BLaER1 treated with 17β-estradiol and CSF1 and Interleukin-3, amounts not matched to agents 10 nM and 100 nM (cell line): ENCODE results near the gene VPS8.

Experiments used
- H3K27ac ChIP-seq, 11 experiments: shearing (Covaris generic); formaldehyde crosslinking; 2 replicates each; pipeline ENCODE4 v1.8.1; 2022
- H3K27me3 ChIP-seq, 11 experiments: shearing (Covaris generic); formaldehyde crosslinking; 2 replicates each; pipeline ENCODE4 v1.8.1; 2022
- H3K36me3 ChIP-seq, 11 experiments: shearing (Covaris generic); formaldehyde crosslinking; 2 replicates each; pipeline ENCODE4 v1.8.1; 2022
- H3K4me1 ChIP-seq, 10 experiments: shearing (Covaris generic); formaldehyde crosslinking; 2 replicates each; pipeline ENCODE4 v1.8.1; 2022
- H3K4me2 ChIP-seq, 11 experiments: shearing (Covaris generic); formaldehyde crosslinking; 2 replicates each; pipeline ENCODE4 v1.8.1; 2022
- H3K4me3 ChIP-seq, 10 experiments: shearing (Covaris generic); formaldehyde crosslinking; 2 replicates each; pipeline ENCODE4 v1.8.1; 2022
- H3K9ac ChIP-seq, 11 experiments: shearing (Covaris generic); formaldehyde crosslinking; 2 replicates each; pipeline ENCODE4 v1.8.1; 2022
- H3K9me3 ChIP-seq, 11 experiments: shearing (Covaris generic); formaldehyde crosslinking; replicated peaks in 1 of 11; 2 replicates each; pipeline ENCODE4 v1.8.1; 2022
- H4K20me1 ChIP-seq, 11 experiments: shearing (Covaris generic); formaldehyde crosslinking; 2 replicates each; pipeline ENCODE4 v1.8.1; 2022
- Cebpa-rat ChIP-seq, 11 experiments: shearing (Covaris generic); IDR thresholded peaks; 2 replicates each; pipeline ENCODE4 v1.8.1; 2022

VPS8 gene

GRCh38 chr3:184823990-184824389 lies 12.0 kb downstream of the VPS8 start:
- Histone ChIP-seq H3K4me1 (peaks cover 0 to 24% (median 8%) of the 10 kb centered on the region in 10 experiments; a peak in 12 of 20 replicates), H3K27ac (no peak overlapping the region), H3K9ac (no peak overlapping the region), H3K36me3 (peaks cover 0 to 68% (median 21%) of the 10 kb centered on the region in 11 experiments; a peak in 16 of 22 replicates), H4K20me1 (peaks cover 0 to 93% (median 0%) of the 10 kb centered on the region in 11 experiments; a peak in 4 of 22 replicates), H3K4me2 (no peak overlapping the region), H3K9me3 (no peaks in the 10 kb centered on the region), H3K27me3 (no peaks in the 10 kb centered on the region), H3K4me3 (no peak overlapping the region)
- no peak for TF ChIP-seq Cebpa-rat (IDR thresholded peaks at IDR 0.05)

GRCh38 chr3:184825121-184825820 lies 13.3 kb downstream of the VPS8 start:
- H3K9ac ChIP-seq = no peak overlapping the region
- H3K4me3 ChIP-seq = no peak overlapping the region
- TF ChIP-seq Cebpa-rat (IDR thresholded peaks at IDR 0.05) = no peak
- H3K4me1 ChIP-seq = peaks cover 0 to 16% (median 7%) of the 10 kb centered on the region in 10 experiments; a peak in 12 of 20 replicates
- peaks cover 4 to 75% (median 31%) of the 10 kb centered on the region in 11 experiments; a peak in 18 of 22 replicates for H3K36me3 ChIP-seq
- no peaks in the 10 kb centered on the region for H3K27me3 ChIP-seq
- no peak overlapping the region for H3K4me2 ChIP-seq
- H3K27ac ChIP-seq = no peak overlapping the region; a peak in 1 of 22 replicates
- no peaks in the 10 kb centered on the region for H3K9me3 ChIP-seq
- H4K20me1 ChIP-seq = peaks cover 0 to 90% (median 0%) of the 10 kb centered on the region in 11 experiments; a peak in 4 of 22 replicates

GRCh38 chr3:184827572-184827971 lies 15.6 kb downstream of the VPS8 start:
- H3K36me3 ChIP-seq = peaks cover 21 to 89% (median 53%) of the 10 kb centered on the region in 11 experiments
- no peak overlapping the region for H3K27ac ChIP-seq
- H4K20me1 ChIP-seq = peaks cover 0 to 86% (median 0%) of the 10 kb centered on the region in 11 experiments; a peak in 4 of 22 replicates
- H3K4me3 ChIP-seq = no peak overlapping the region
- TF ChIP-seq Cebpa-rat (IDR thresholded peaks at IDR 0.05) = no peak
- no peak overlapping the region for H3K9ac ChIP-seq
- H3K4me1 ChIP-seq = peaks cover 0 to 11% (median 0%) of the 10 kb centered on the region in 10 experiments; a peak in 6 of 20 replicates
- peaks cover 0 to 7% (median 0%) of the 10 kb centered on the region in 11 experiments; a peak in 1 of 22 replicates for H3K9me3 ChIP-seq
- H3K4me2 ChIP-seq = no peak overlapping the region
- no peaks in the 10 kb centered on the region for H3K27me3 ChIP-seq

DNA sequence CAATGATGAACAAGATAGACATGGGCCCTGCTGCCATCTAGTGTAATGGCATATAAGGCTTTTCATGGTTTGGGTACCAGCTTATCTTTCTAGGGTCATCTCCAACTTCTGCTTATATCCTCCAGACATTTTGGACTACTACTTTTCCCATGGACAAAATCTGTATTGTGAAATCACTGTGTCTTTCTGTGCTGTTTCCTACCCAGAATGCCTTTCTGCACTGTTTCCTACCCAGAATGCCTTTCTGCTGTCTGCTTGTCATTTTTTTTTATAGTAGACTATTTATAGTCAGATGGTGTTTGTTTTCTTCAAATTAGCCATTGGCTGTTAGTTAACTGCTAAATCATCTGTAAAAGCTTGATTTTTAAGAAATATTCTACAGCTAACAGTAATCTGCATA lies 20.1 kb downstream of the VPS8 start:
- Histone ChIP-seq H3K27ac (no peak overlapping the region), H3K9me3 (peaks cover 0 to 7% (median 0%) of the 10 kb centered on the region in 11 experiments; a peak in 1 of 22 replicates), H3K27me3 (no peaks in the 10 kb centered on the region), H3K4me2 (no peak overlapping the region), H3K36me3 (peaks cover 46 to 100% (median 76%) of the 10 kb centered on the region in 11 experiments), H4K20me1 (peaks cover 0 to 68% (median 0%) of the 10 kb centered on the region in 11 experiments; a peak in 4 of 22 replicates), H3K4me1 (peaks cover 0 to 15% (median 11%) of the 10 kb centered on the region in 10 experiments; a peak in 15 of 20 replicates), H3K4me3 (no peak overlapping the region), H3K9ac (no peak overlapping the region)
- TF ChIP-seq Cebpa-rat (IDR thresholded peaks at IDR 0.05) = no peak

- peaks cover 0 to 15% (median 10%) of the 10 kb centered on the region in 10 experiments; a peak in 15 of 20 replicates for H3K4me1 ChIP-seq
- peaks cover 46 to 100% (median 75%) of the 10 kb centered on the region in 11 experiments for H3K36me3 ChIP-seq
- H3K9ac ChIP-seq = no peak overlapping the region
- H3K27ac ChIP-seq = no peak overlapping the region
- peaks cover 0 to 70% (median 0%) of the 10 kb centered on the region in 11 experiments; a peak in 4 of 22 replicates for H4K20me1 ChIP-seq
- H3K4me2 ChIP-seq = no peak overlapping the region
- H3K4me3 ChIP-seq = no peak overlapping the region
- TF ChIP-seq Cebpa-rat (IDR thresholded peaks at IDR 0.05) = no peak
- H3K9me3 ChIP-seq = peaks cover 0 to 7% (median 0%) of the 10 kb centered on the region in 11 experiments; a peak in 1 of 22 replicates
- H3K27me3 ChIP-seq = no peaks in the 10 kb centered on the region
These were observed 20.9 kb downstream of the VPS8 start for GRCh38 chr3:184832903-184833302.

- Histone ChIP-seq H3K36me3 (peaks cover 39 to 96% (median 59%) of the 10 kb centered on the region in 11 experiments), H3K4me2 (peak overlapping the region in 8 of 11 experiments; percentile 1 to 58 (median 40); a peak in 12 of 22 replicates), H3K4me3 (no peak overlapping the region), H3K4me1 (peaks cover 5 to 20% (median 13%) of the 10 kb centered on the region in 10 experiments), H3K9me3 (peaks cover 0 to 2% (median 0%) of the 10 kb centered on the region in 11 experiments; a peak in 1 of 22 replicates), H3K27me3 (no peaks in the 10 kb centered on the region), H3K9ac (no peak overlapping the region), H3K27ac (no peak overlapping the region), H4K20me1 (peaks cover 0 to 63% (median 0%) of the 10 kb centered on the region in 11 experiments; a peak in 3 of 22 replicates)
- TF ChIP-seq Cebpa-rat (IDR thresholded peaks at IDR 0.05) = no peak
These were observed 24.3 kb downstream of the VPS8 start for GRCh38 chr3:184836090-184836822.

DNA sequence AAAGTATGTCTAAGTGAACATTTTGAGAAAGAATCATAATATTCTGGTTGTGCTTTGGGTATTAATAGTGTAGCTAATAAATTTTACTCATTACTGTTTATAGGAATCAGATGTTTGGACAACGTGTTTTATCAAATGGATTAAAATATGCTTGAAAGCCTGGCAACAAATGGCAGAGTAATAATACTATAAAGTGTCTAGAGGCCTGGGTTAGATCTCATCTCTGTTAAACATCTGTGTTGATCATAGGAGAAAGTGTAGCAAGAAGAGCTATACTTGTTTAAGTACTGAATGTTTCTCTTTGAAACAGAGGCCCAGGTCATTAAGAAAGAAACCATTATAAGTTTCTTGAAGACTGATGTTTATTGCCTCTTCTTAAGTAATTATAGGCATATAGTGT lies 30.5 kb downstream of the VPS8 start:
- Histone ChIP-seq H3K36me3 (peaks cover 0 to 70% (median 20%) of the 10 kb centered on the region in 11 experiments; a peak in 13 of 22 replicates), H3K9me3 (no peaks in the 10 kb centered on the region), H3K4me2 (no peak overlapping the region), H3K27ac (no peak overlapping the region), H4K20me1 (peaks cover 0 to 27% (median 0%) of the 10 kb centered on the region in 11 experiments; a peak in 3 of 22 replicates), H3K4me1 (peaks cover 0 to 15% (median 0%) of the 10 kb centered on the region in 10 experiments; a peak in 6 of 20 replicates), H3K9ac (no peak overlapping the region), H3K27me3 (no peaks in the 10 kb centered on the region), H3K4me3 (no peak overlapping the region)
- TF ChIP-seq Cebpa-rat (IDR thresholded peaks at IDR 0.05) = no peak

- Histone ChIP-seq H3K9me3 (no peaks in the 10 kb centered on the region), H3K4me3 (no peak overlapping the region), H3K4me2 (no peak overlapping the region), H3K27ac (no peak overlapping the region), H3K27me3 (no peaks in the 10 kb centered on the region), H3K36me3 (peaks cover 0 to 74% (median 17%) of the 10 kb centered on the region in 11 experiments; a peak in 14 of 22 replicates), H4K20me1 (0 out of 22 replicates have a peak, but pooled peaks cover 0 to 5% (median 0%) of the 10 kb centered on the region in 11 experiments), H3K4me1 (no peaks in the 10 kb centered on the region), H3K9ac (no peak overlapping the region)
- TF ChIP-seq Cebpa-rat (IDR thresholded peaks at IDR 0.05) = no peak
These were observed 33.9 kb downstream of the VPS8 start for GRCh38 chr3:184845819-184846218.
